Large intestine (tissue), 3 donors: ENCODE measurements around the gene ZFP3. TPM values are rescaled to one million over a fixed set of nuclear protein-coding genes. Genes with fewer than 3 reads are reported as not detected.
"Not testable (repeated sequence)": the region's sequence is repeated elsewhere in the genome, so short reads cannot be mapped to it uniquely, and the experiment has no call there.

Experiments
- DNase-seq, 2 donors: peaks; one replicate each; pipeline versions ENCODE4 v3.0.0 to v3.0.0-alpha.2; 2013
- H3K27ac ChIP-seq: one replicate; pipeline ENCODE4 v1.5.1; 2013; ENCODE audit warnings: low read length
- H3K27me3 ChIP-seq: 2 replicates; pipeline ENCODE4 v1.6.1; 2013; ENCODE audit warnings: low read length; ENCODE audit not compliant: control insufficient read depth, insufficient read depth
- H3K36me3 ChIP-seq: 2 replicates; pipeline ENCODE4 v1.6.1; 2013; ENCODE audit warnings: low read length; ENCODE audit not compliant: control insufficient read depth, insufficient read depth
- H3K4me1 ChIP-seq: one replicate; pipeline ENCODE4 v1.6.1; 2013; ENCODE audit warnings: low read length; ENCODE audit not compliant: control insufficient read depth, insufficient read depth
- H3K4me3 ChIP-seq: one replicate; pipeline ENCODE4 v1.5.1; 2013; ENCODE audit warnings: low read length
- H3K9me3 ChIP-seq: one replicate; pipeline ENCODE4 v1.6.1; 2013; ENCODE audit warnings: mild to moderate bottlenecking, low read depth, low read length, moderate library complexity; ENCODE audit not compliant: control insufficient read depth
- WGBS: methylation state at CpG from one replicate; pipeline ENCODE4 v1.1.5; 2013; ENCODE audit warnings: low lambda C conversion rate; ENCODE audit not compliant: insufficient coverage; 5-methylcytosine and 5-hydroxymethylcytosine counted together
- polyA plus RNA-seq: library from polyadenylated mRNA; unstranded; fragments of 120-200 nt; gene quantifications from one replicate; pipeline ENCODE4 v1.2.1, GENCODE V29; 2013

The ZFP3 gene
- polyA plus RNA-seq, 1 donor, result 9.9 TPM

GRCh38 chr17:5131146-5131715, 53.0 kb downstream of the ZFP3 start:
- no peaks in the 10 kb centered on the region for H3K9me3 ChIP-seq
- no peak overlapping the region for H3K27ac ChIP-seq
- DNase-seq, result no peak
- no CpG with 5 or more reads among the region's 7 CpGs for WGBS
- H3K36me3 ChIP-seq, result no peaks in the 10 kb centered on the region
- no peaks in the 10 kb centered on the region for H3K27me3 ChIP-seq
- H3K4me3 ChIP-seq, result no peak overlapping the region
- H3K4me1 ChIP-seq, result no peaks in the 10 kb centered on the region

DNA sequence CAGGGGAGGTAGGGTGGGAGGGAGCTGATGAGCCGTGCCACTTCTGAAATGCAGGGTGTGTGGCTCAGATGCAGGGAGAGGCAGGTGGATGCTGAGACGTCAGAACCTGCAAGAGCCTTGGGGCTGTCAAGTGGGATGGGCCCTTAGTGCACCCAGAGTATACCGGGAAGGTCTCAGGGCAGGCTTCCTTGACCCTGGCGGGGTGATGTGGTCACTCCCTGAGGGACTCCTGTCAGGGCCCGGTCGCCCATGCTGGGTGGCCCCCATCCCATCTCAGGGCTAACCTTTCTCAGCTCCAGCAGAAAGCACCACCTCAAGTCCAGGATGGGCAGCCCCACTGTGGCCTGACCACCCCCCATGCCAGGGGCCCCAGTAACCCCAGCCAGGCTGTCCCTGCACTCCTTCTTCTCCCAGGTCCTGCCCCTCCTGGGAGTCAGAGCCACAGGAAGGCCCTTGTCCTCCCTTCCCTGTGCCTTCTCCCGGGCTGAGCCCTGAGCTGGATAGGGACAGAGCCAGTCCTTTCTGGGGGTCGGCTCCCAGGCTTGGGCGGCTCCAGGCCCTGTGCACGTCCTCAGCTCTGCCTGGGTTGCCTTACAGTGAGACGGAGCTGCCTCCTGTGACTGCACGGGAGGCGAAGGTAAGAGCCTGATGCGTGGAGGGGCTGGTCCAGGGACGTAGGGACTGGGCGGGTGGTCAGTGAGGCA, 53.7 kb downstream of the ZFP3 start:
- not testable (repeated sequence) for H3K27ac ChIP-seq, H3K36me3 ChIP-seq, H3K27me3 ChIP-seq, DNase-seq, H3K9me3 ChIP-seq, H3K4me1 ChIP-seq, H3K4me3 ChIP-seq
- WGBS, result no CpG with 5 or more reads among the region's 16 CpGs

DNA sequence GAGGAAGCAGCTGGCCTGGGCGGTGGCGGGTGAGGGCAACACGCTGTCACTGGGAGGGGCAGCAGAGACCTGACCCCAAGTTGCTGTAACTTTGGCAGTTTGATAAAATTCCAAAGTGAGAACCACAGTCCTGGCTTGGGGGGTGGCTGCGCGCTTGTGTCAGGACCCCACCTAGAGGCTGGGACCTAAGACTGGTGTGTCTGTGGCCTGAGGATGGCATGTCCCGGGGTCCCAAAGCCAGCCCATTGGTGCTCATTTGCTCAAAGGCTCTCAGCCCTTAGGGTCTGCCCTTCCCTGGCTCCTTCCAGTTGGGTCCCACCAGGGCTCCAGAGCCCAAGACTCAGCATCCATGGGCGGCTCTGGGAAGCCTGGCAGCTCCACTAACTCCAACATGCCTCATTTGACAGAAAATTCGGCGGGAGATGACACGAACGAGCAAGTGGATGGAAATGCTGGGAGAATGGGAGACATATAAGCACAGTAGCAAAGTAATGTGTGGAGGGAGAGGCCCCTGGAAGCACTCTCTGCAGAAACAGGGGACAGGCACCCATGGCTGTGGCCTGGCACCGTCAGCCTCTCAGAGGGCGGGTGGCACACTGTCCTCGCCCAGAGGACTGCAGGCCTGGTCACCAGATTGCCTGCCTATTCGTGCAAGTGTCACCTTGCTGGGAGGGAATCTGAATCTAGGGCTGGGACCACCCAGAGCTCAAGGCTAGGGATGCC, 54.4 kb downstream of the ZFP3 start:
- H3K27ac ChIP-seq, DNase-seq, H3K27me3 ChIP-seq, H3K36me3 ChIP-seq, H3K4me3 ChIP-seq, H3K4me1 ChIP-seq, H3K9me3 ChIP-seq: not testable (repeated sequence)
- WGBS, result 90% methylated on average over 2 of the region's 15 CpGs

DNA sequence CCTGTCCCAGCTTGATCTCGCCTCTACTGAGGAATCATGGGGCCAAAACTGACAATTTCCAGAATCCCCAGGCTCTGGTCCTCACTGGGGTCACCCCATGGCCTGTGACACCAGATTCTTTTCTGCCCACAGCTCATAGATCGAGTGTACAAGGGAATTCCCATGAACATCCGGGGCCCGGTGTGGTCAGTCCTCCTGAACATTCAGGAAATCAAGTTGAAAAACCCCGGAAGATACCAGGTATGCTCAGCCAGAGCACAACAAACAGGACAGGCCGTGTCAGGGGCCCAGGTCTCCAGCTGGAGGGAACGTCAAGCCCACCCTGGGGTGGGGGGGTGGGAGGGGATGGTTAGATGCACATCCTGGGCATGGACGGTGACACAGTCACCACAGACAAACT, 55.0 kb downstream of the ZFP3 start:
- DNase-seq, result no peak
- H3K36me3 ChIP-seq, result no peaks in the 10 kb centered on the region
- no peaks in the 10 kb centered on the region for H3K27me3 ChIP-seq
- no peak overlapping the region for H3K4me3 ChIP-seq
- no CpG with 5 or more reads among the region's 8 CpGs for WGBS
- no peak overlapping the region for H3K27ac ChIP-seq
- H3K4me1 ChIP-seq, result no peaks in the 10 kb centered on the region
- no peaks in the 10 kb centered on the region for H3K9me3 ChIP-seq

- H3K27ac ChIP-seq, H3K36me3 ChIP-seq, H3K9me3 ChIP-seq, H3K4me3 ChIP-seq, DNase-seq, H3K4me1 ChIP-seq, H3K27me3 ChIP-seq: not testable (repeated sequence)
- WGBS, result no CpG with 5 or more reads among the region's 8 CpGs
Observed at GRCh38 chr17:5133961-5134360, 55.7 kb downstream of the ZFP3 start.

DNA sequence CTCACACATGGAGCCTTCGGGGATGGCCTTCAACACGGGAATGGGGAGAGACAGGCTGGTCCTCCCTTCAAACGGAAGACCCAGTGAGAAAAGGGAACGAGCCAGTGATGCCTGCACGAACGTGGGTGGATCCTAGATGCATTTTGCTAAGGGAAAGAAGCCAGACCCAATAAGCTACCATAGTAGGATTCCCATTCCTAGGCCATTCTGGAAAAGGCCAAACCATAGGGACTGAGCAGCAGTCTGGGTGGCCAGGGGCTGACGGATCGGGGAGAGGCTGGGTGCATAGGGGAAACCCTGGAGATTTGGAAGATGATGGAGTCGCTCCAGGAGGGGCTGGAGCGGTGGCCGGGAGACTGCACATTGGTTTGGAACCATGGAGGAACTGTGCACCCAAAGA, 56.3 kb downstream of the ZFP3 start:
- H3K4me1 ChIP-seq, H3K36me3 ChIP-seq, H3K27ac ChIP-seq, H3K27me3 ChIP-seq, H3K9me3 ChIP-seq, H3K4me3 ChIP-seq, DNase-seq: not testable (repeated sequence)
- WGBS, result no CpG with 5 or more reads among the region's 11 CpGs

GRCh38 chr17:5135131-5135712, 57.0 kb downstream of the ZFP3 start:
- not testable (repeated sequence) for DNase-seq, H3K36me3 ChIP-seq, H3K9me3 ChIP-seq, H3K4me1 ChIP-seq, H3K4me3 ChIP-seq, H3K27ac ChIP-seq, H3K27me3 ChIP-seq
- WGBS, result no CpG with 5 or more reads among the region's 8 CpGs

GRCh38 chr17:5135726-5136579, 57.7 kb downstream of the ZFP3 start:
- no CpG with 5 or more reads among the region's 14 CpGs for WGBS
- Histone ChIP-seq H3K4me3 (no peak overlapping the region), H3K27me3 (no peaks in the 10 kb centered on the region), H3K9me3 (no peaks in the 10 kb centered on the region), H3K4me1 (no peaks in the 10 kb centered on the region), H3K36me3 (no peaks in the 10 kb centered on the region), H3K27ac (no peak overlapping the region)
- no peak for DNase-seq

DNA sequence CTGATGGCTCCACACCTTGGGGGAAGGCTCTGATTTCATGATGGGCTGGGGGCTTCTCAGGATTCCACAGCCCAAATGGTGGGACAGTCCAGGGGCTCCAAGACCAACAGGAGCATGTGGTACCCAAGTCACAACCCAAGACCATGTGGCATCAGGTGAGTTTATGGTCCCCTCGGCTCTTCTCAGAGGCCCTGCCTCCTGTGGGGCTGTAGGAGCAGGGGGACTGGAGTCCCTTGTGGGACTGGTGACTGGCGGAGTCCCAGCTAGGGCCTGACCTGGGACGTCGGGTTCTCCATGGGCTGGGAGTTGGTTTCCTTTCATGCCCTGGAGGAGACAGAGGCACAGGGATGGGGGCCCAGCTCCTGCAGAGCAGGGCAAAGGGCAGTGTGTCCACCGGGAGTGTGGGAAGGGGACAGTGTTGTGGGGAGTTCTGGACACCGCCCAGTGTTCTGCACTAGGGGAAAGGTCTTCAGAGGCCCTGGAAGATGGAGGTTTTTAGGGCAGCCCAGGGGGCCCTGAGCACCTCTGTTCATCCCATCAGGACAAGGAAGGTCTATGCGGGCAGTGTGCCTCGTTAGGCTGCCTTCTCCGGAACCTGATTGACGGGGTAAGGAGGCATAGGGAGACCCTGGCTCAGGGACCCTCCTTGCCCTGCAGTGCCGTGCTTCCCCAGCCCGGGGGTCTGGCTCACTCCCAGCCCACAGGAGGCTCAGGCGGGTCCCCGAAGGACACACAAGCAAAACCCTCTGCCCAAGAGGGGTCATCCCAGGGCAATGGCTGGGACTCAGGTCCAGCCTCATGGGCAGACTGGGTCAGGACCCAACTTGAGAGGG, 58.5 kb downstream of the ZFP3 start:
- not testable (repeated sequence) for H3K27ac ChIP-seq, H3K27me3 ChIP-seq, H3K4me1 ChIP-seq, DNase-seq, H3K4me3 ChIP-seq, H3K9me3 ChIP-seq, H3K36me3 ChIP-seq
- no CpG with 5 or more reads among the region's 14 CpGs for WGBS
